Neural cell (in vitro differentiated cells): ENCODE measurements around the gene LGALS3BP. TPM values are rescaled to one million over a fixed set of nuclear protein-coding genes. Genes with fewer than 3 reads are reported as not detected.

Source experiments
- H2AFZ ChIP-seq: fragments of 200-600, 300-800 bp; sonication (generic), shearing (Covaris generic); 2 replicates; pipeline ENCODE4 v1.6.0; 2014; ENCODE audit warnings: low read depth, mild to moderate bottlenecking, antibody characterized with exemption, low read length, moderate library complexity
- H3F3A ChIP-seq: fragments of 200-600 bp; shearing (Covaris generic); 2 replicates; pipeline ENCODE4 v1.6.1; 2016; ENCODE audit warnings: mild to moderate bottlenecking, moderate library complexity, mixed read lengths, antibody characterized with exemption, low read length; ENCODE audit not compliant: insufficient read depth, poor library complexity, severe bottlenecking
- H3K27ac ChIP-seq: fragments of 200-600, 300-800 bp; sonication (generic), shearing (Covaris generic); 2 replicates; pipeline ENCODE4 v1.5.1; 2014; ENCODE audit warnings: mild to moderate bottlenecking, low read length, moderate library complexity
- H3K27me3 ChIP-seq: fragments of 300-800, 200-600 bp; sonication (generic), shearing (Covaris generic); 2 replicates; pipeline ENCODE4 v1.6.0; 2014; ENCODE audit warnings: mild to moderate bottlenecking, low read depth, low read length, moderate library complexity; ENCODE audit not compliant: insufficient read depth
- H3K36me3 ChIP-seq: fragments of 300-800, 200-600 bp; sonication (generic), shearing (Covaris generic); 2 replicates; pipeline ENCODE4 v1.5.1; 2014; ENCODE audit warnings: mild to moderate bottlenecking, antibody characterized with exemption, low read length, moderate library complexity; ENCODE audit not compliant: insufficient read depth
- H3K4me2 ChIP-seq: fragments of 300-800, 200-600 bp; sonication (generic), shearing (Covaris generic); 2 replicates; pipeline ENCODE4 v1.6.0; 2014; ENCODE audit warnings: mild to moderate bottlenecking, low read length
- H3K4me3 ChIP-seq: fragments of 300-800, 200-600 bp; sonication (generic), shearing (Covaris generic); 2 replicates; pipeline ENCODE4 v1.5.1; 2014; ENCODE audit warnings: mild to moderate bottlenecking, low read length, moderate library complexity
- H3K79me2 ChIP-seq: fragments of 200-600 bp; shearing (Covaris generic); replicated peaks from 2 replicates; pipeline ENCODE4 v1.6.0; 2014; ENCODE audit warnings: mild to moderate bottlenecking, low read length, moderate library complexity; ENCODE audit not compliant: insufficient read depth
- H3K9ac ChIP-seq: fragments of 300-800, 200-600 bp; sonication (generic), shearing (Covaris generic); 2 replicates; pipeline ENCODE4 v1.6.1; 2016; ENCODE audit warnings: mild to moderate bottlenecking, low read length, mixed read lengths
- H3K9me2 ChIP-seq: fragments of 200-600 bp; shearing (Covaris generic); 2 replicates; pipeline ENCODE4 v1.6.1; 2016; ENCODE audit warnings: mild to moderate bottlenecking, low read length, mixed read lengths; ENCODE audit not compliant: insufficient read depth
- H3K9me3 ChIP-seq: fragments of 200-600, 300-800 bp; sonication (generic), shearing (Covaris generic); 2 replicates; pipeline ENCODE4 v1.6.1; 2016; ENCODE audit warnings: mild to moderate bottlenecking, mixed run types, low read length, moderate library complexity, mixed read lengths
- H4K20me1 ChIP-seq: fragments of 200-600 bp; shearing (Covaris generic); 2 replicates; pipeline ENCODE4 v1.6.1; 2016; ENCODE audit warnings: mild to moderate bottlenecking, mixed run types; ENCODE audit not compliant: insufficient read depth
- EP300 ChIP-seq: fragments of 450-650 bp; conservative IDR thresholded peaks from 2 replicates; pipeline ENCODE4 v1.6.1; 2014; ENCODE audit warnings: antibody characterized with exemption, mild to moderate bottlenecking, moderate library complexity; ENCODE audit not compliant: poor library complexity, severe bottlenecking
- EZH2 ChIP-seq: fragments of 200-600, 300-800 bp; shearing (Covaris generic), sonication (generic); IDR thresholded peaks from 2 replicates; pipeline ENCODE4 v1.6.1; 2014; ENCODE audit warnings: antibody characterized with exemption, low read length, borderline replicate concordance, mild to moderate bottlenecking; ENCODE audit not compliant: insufficient read depth, poor library complexity, severe bottlenecking
- MXI1 ChIP-seq: fragments of 450-650 bp; conservative IDR thresholded peaks from 2 replicates; pipeline ENCODE4 v1.6.1; 2014; ENCODE audit warnings: antibody characterized with exemption, mild to moderate bottlenecking; ENCODE audit not compliant: poor library complexity, severe bottlenecking
- POLR2AphosphoS5 ChIP-seq: IDR thresholded peaks from 2 replicates; pipeline ENCODE4 v1.6.1; 2012
- RAD21 ChIP-seq: fragments of 450-650 bp; conservative IDR thresholded peaks from 2 replicates; pipeline ENCODE4 v1.6.1; 2014; ENCODE audit warnings: antibody characterized with exemption, mild to moderate bottlenecking, moderate library complexity
- SMC3 ChIP-seq: fragments of 450-650 bp; conservative IDR thresholded peaks from 2 replicates; pipeline ENCODE4 v1.6.1; 2014; ENCODE audit warnings: antibody characterized with exemption, mild to moderate bottlenecking, moderate library complexity; ENCODE audit not compliant: poor library complexity
- TAF1 ChIP-seq: IDR thresholded peaks from 2 replicates; pipeline ENCODE4 v1.6.1; 2012; ENCODE audit warnings: low read depth
- polyA plus RNA-seq: library from polyadenylated mRNA; depleted of rRNA; stranded (reverse); fragments of >200 nt; gene quantifications from 2 replicates; pipeline ENCODE4 v1.2.3, GENCODE V29; 2014
- TF ChIP-seq, protein P1 (sequence below): IDR thresholded peaks from 2 replicates; pipeline ENCODE4 v1.6.1; 2012; ENCODE audit warnings: borderline replicate concordance
- TF ChIP-seq, protein P2 (sequence below): fragments of 450-650 bp; IDR thresholded peaks from 2 replicates; pipeline ENCODE4 v1.5.1; 2014; ENCODE audit warnings: antibody characterized with exemption, mild to moderate bottlenecking, moderate library complexity; ENCODE audit not compliant: poor library complexity, severe bottlenecking

Gene LGALS3BP
- polyA plus RNA-seq, 1 donor from 2014 or later: 5.4 TPM

- Histone ChIP-seq H4K20me1 (no peaks in the 10 kb centered on the region), H3K36me3 (no peaks in the 10 kb centered on the region), H3K9ac (no peak overlapping the region), H3K4me2 (no peak overlapping the region), H3K27me3 (no peaks in the 10 kb centered on the region), H3K9me2 (no peaks in the 10 kb centered on the region), H3K27ac (peak overlapping the region; percentile 84), H3K4me3 (no peak overlapping the region), H3F3A (no peaks in the 10 kb centered on the region), H2AFZ (no peak overlapping the region), H3K79me2 (no peaks in the 10 kb centered on the region), H3K9me3 (peaks cover 4% of the 10 kb centered on the region)
- TF ChIP-seq POLR2AphosphoS5: no peak
- TF ChIP-seq SMC3: no peak
- no peak for TF ChIP-seq MXI1
- TF ChIP-seq EP300: no peak
- TF ChIP-seq TAF1: no peak
- TF ChIP-seq, protein P1, sequence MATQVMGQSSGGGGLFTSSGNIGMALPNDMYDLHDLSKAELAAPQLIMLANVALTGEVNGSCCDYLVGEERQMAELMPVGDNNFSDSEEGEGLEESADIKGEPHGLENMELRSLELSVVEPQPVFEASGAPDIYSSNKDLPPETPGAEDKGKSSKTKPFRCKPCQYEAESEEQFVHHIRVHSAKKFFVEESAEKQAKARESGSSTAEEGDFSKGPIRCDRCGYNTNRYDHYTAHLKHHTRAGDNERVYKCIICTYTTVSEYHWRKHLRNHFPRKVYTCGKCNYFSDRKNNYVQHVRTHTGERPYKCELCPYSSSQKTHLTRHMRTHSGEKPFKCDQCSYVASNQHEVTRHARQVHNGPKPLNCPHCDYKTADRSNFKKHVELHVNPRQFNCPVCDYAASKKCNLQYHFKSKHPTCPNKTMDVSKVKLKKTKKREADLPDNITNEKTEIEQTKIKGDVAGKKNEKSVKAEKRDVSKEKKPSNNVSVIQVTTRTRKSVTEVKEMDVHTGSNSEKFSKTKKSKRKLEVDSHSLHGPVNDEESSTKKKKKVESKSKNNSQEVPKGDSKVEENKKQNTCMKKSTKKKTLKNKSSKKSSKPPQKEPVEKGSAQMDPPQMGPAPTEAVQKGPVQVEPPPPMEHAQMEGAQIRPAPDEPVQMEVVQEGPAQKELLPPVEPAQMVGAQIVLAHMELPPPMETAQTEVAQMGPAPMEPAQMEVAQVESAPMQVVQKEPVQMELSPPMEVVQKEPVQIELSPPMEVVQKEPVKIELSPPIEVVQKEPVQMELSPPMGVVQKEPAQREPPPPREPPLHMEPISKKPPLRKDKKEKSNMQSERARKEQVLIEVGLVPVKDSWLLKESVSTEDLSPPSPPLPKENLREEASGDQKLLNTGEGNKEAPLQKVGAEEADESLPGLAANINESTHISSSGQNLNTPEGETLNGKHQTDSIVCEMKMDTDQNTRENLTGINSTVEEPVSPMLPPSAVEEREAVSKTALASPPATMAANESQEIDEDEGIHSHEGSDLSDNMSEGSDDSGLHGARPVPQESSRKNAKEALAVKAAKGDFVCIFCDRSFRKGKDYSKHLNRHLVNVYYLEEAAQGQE: no peak
Observed at GRCh38 chr17:78951967-78952551, 27.7 kb downstream of the LGALS3BP start.

GRCh38 chr17:78950870-78951269 lies 28.9 kb downstream of the LGALS3BP start:
- no peaks in the 10 kb centered on the region for H3K9me2 ChIP-seq
- H3K27me3 ChIP-seq: no peaks in the 10 kb centered on the region
- TF ChIP-seq RAD21 (no peak), EZH2 (no peak), EP300 (no peak), POLR2AphosphoS5 (no peak), MXI1 (no peak), SMC3 (no peak), TAF1 (no peak)
- TF ChIP-seq, protein P1: no peak
- TF ChIP-seq, protein P2, sequence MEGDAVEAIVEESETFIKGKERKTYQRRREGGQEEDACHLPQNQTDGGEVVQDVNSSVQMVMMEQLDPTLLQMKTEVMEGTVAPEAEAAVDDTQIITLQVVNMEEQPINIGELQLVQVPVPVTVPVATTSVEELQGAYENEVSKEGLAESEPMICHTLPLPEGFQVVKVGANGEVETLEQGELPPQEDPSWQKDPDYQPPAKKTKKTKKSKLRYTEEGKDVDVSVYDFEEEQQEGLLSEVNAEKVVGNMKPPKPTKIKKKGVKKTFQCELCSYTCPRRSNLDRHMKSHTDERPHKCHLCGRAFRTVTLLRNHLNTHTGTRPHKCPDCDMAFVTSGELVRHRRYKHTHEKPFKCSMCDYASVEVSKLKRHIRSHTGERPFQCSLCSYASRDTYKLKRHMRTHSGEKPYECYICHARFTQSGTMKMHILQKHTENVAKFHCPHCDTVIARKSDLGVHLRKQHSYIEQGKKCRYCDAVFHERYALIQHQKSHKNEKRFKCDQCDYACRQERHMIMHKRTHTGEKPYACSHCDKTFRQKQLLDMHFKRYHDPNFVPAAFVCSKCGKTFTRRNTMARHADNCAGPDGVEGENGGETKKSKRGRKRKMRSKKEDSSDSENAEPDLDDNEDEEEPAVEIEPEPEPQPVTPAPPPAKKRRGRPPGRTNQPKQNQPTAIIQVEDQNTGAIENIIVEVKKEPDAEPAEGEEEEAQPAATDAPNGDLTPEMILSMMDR: no peak
- no peak overlapping the region for H3K9ac ChIP-seq
- no peak overlapping the region for H3K4me3 ChIP-seq
- H3K36me3 ChIP-seq: no peaks in the 10 kb centered on the region
- H3K27ac ChIP-seq: no peak overlapping the region
- no peak overlapping the region for H2AFZ ChIP-seq
- no peak overlapping the region for H3K4me2 ChIP-seq
- no peaks in the 10 kb centered on the region for H3K79me2 ChIP-seq
- H3F3A ChIP-seq: no peaks in the 10 kb centered on the region
- H4K20me1 ChIP-seq: no peaks in the 10 kb centered on the region
- H3K9me3 ChIP-seq: peaks cover 4% of the 10 kb centered on the region
